Neural progenitor cell (in vitro differentiated cells): ENCODE results near the gene TNXB. TPM values are rescaled to one million over a fixed set of nuclear protein-coding genes. Genes with fewer than 3 reads are reported as not detected.
"Not testable (repeated sequence)": the region's sequence is repeated elsewhere in the genome, so short reads cannot be mapped to it uniquely, and the experiment has no call there.

ENCODE experiments used
- DNase-seq: peaks from one replicate; pipeline ENCODE4 v3.0.0-alpha.2; 2016; ENCODE audit warnings: low spot score
- H2AFZ ChIP-seq: fragments of 200-600 bp; sonication (generic); replicated peaks from 2 replicates; pipeline ENCODE4 v1.6.1; 2016; ENCODE audit warnings: antibody characterized with exemption
- H3F3A ChIP-seq: fragments of 200-600 bp; sonication (generic); 2 replicates; pipeline ENCODE4 v1.6.1; 2016; ENCODE audit warnings: antibody characterized with exemption, low read depth
- H3K27ac ChIP-seq: fragments of 200-600 bp; sonication (generic); 2 replicates; pipeline ENCODE4 v1.5.1; 2016; ENCODE audit warnings: mild to moderate bottlenecking
- H3K27me3 ChIP-seq: fragments of 200-600 bp; sonication (generic); 2 replicates; pipeline ENCODE4 v1.6.1; 2016; ENCODE audit warnings: mild to moderate bottlenecking, moderate library complexity
- H3K36me3 ChIP-seq: fragments of 200-600 bp; sonication (generic); 2 replicates; pipeline ENCODE4 v1.5.1; 2016
- H3K4me1 ChIP-seq: fragments of 200-600 bp; sonication (generic); 2 replicates; pipeline ENCODE4 v1.6.1; 2016; ENCODE audit warnings: mixed run types
- H3K4me2 ChIP-seq: fragments of 200-600 bp; sonication (generic); 2 replicates; pipeline ENCODE4 v1.6.1; 2016
- H3K4me3 ChIP-seq: fragments of 200-600 bp; sonication (generic); 2 replicates; pipeline ENCODE4 v1.5.1; 2016
- H3K79me2 ChIP-seq: fragments of 200-600 bp; sonication (generic); 2 replicates; pipeline ENCODE4 v1.6.1; 2016; ENCODE audit warnings: low read depth
- H3K9ac ChIP-seq: fragments of 200-600 bp; sonication (generic); 2 replicates; pipeline ENCODE4 v1.6.1; 2016
- H3K9me3 ChIP-seq: fragments of 200-600 bp; sonication (generic); 2 replicates; pipeline ENCODE4 v1.5.1; 2016; ENCODE audit warnings: low read depth
- H4K20me1 ChIP-seq: fragments of 200-600 bp; sonication (generic); 2 replicates; pipeline ENCODE4 v1.6.1; 2016; ENCODE audit warnings: low read depth
- H3K27ac Mint-ChIP-seq: 3 replicates; pipeline ENCODE4 v1.8.0; 2021; ENCODE audit warnings: mixed read lengths
- H3K27me3 Mint-ChIP-seq: 2 replicates; pipeline ENCODE4 v1.8.0; 2022; ENCODE audit warnings: low read depth, mild to moderate bottlenecking, inconsistent platforms, moderate library complexity, mixed read lengths; ENCODE audit not compliant: insufficient read depth
- H3K36me3 Mint-ChIP-seq: 3 replicates; pipeline ENCODE4 v1.8.0; 2021; ENCODE audit warnings: mixed read lengths
- H3K4me1 Mint-ChIP-seq: 3 replicates; pipeline ENCODE4 v1.8.0; 2021; ENCODE audit warnings: mixed read lengths
- H3K4me3 Mint-ChIP-seq: 3 replicates; pipeline ENCODE4 v1.8.0; 2021; ENCODE audit warnings: mild to moderate bottlenecking, moderate library complexity, mixed read lengths
- H3K9me3 Mint-ChIP-seq: 3 replicates; pipeline ENCODE4 v1.8.0; 2020; ENCODE audit warnings: mixed read lengths
- small RNA-seq: library from RNA; depleted of rRNA; stranded (forward); fragments of <200 nt; gene quantifications from one replicate; pipeline ENCODE3, GENCODE V24; 2015
- total RNA-seq: library from RNA; depleted of rRNA; stranded (reverse); fragments of >200 nt; gene quantifications from 2 replicates; pipeline ENCODE4 v1.2.3, GENCODE V29; 2015; ENCODE audit warnings: low replicate concordance

Gene TNXB
- total RNA-seq, 1 donor from 2014 or later = 0.71 TPM

DNA sequence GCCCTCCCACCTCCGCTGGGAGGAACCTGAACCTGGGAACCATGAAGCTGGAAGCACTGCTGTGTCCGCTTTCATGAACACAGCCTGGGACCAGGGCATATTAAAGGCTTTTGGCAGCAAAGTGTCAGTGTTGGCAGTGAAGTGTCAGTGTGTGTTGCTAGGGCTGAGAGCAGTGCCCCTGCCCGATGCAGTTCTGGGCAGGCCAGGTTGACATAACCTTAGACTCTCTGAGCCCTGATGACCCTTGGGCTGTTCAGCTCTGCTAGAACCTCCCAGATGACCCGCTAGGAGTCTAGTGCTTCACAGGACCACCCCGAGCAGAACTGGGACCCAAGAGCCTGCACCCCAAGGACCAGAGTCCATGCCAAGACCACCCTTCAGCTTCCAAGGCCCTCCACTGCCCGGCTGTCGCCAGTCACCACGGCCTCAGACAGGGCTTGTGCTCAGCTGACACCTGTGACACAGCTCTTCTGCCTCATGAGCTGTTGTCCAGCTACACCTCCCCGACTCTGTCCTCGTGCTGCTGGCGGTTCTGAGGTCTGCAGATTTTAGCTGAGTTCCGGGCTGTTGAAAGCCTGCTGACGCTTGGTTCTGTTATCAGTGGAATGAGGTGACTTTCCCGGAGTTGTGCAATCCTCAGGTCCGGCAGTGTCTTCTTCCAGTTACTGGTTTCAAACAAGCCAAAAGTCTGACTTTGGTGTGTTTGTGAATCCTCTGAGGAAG, 106.4 kb downstream of the TNXB start:
- H3K27ac ChIP-seq, H3K27me3 ChIP-seq, H3K4me1 ChIP-seq, H3K4me1 Mint-ChIP-seq, H3K9me3 Mint-ChIP-seq, H3K27me3 Mint-ChIP-seq, H3F3A ChIP-seq, H3K4me3 Mint-ChIP-seq, H3K79me2 ChIP-seq, DNase-seq, H3K36me3 ChIP-seq, H3K9ac ChIP-seq, H3K27ac Mint-ChIP-seq, H2AFZ ChIP-seq, H3K4me2 ChIP-seq, H3K9me3 ChIP-seq, H3K36me3 Mint-ChIP-seq, H3K4me3 ChIP-seq, H4K20me1 ChIP-seq: not testable (repeated sequence)

DNA sequence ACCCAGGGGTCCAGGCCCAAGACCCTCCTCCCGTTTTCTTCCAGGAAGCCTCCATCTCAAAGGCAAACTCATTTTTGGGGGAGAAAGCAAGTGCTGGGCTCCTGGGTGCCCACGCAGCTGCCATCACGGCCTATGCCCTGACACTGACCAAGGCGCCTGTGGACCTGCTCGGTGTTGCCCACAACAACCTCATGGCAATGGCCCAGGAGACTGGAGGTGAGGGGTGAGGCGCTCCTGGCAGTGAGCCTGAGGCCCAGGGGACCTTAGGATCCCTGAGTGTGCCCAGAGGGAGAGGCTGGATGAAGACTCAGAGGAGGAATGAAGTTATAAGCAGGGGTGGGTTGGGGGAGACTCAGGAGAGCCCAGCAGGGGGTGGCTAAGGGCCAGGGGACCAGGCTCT, 112.8 kb downstream of the TNXB start:
- not testable (repeated sequence) for H3K27ac Mint-ChIP-seq, H3K9me3 ChIP-seq, H2AFZ ChIP-seq, H3K36me3 ChIP-seq, H3K27me3 Mint-ChIP-seq, H3K36me3 Mint-ChIP-seq, H3F3A ChIP-seq, H3K27me3 ChIP-seq, H3K4me3 ChIP-seq, H3K9me3 Mint-ChIP-seq, H3K4me1 Mint-ChIP-seq, H3K4me1 ChIP-seq, H3K9ac ChIP-seq, DNase-seq, H3K27ac ChIP-seq, H3K4me2 ChIP-seq, H4K20me1 ChIP-seq, H3K4me3 Mint-ChIP-seq, H3K79me2 ChIP-seq

DNA sequence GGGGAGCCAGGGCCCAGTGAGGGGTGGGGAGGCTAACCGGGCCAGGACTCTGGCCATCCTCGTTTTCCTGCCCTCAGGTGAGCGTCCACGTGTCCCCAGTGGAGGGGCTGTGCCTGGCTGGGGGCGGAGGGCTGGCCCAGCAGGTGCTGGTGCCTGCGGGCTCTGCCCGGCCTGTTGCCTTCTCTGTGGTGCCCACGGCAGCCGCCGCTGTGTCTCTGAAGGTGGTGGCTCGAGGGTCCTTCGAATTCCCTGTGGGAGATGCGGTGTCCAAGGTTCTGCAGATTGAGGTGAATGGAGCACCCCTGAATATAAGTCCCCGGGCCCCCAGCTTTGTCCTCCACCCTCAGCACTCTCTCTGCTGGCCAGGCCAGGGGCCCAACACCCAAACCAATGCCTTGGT, 114.7 kb downstream of the TNXB start:
- not testable (repeated sequence) for H3K27ac ChIP-seq

More for the DNA sequence above, 114.7 kb downstream of the TNXB start:
- H3K79me2 ChIP-seq, H3K4me2 ChIP-seq, H3K4me3 Mint-ChIP-seq, H3K9me3 Mint-ChIP-seq, H3K27me3 ChIP-seq, H3F3A ChIP-seq, H3K36me3 Mint-ChIP-seq, H4K20me1 ChIP-seq, H3K36me3 ChIP-seq, H3K9ac ChIP-seq, H3K4me1 ChIP-seq, H3K27me3 Mint-ChIP-seq, H3K27ac Mint-ChIP-seq, DNase-seq, H3K9me3 ChIP-seq, H2AFZ ChIP-seq, H3K4me3 ChIP-seq, H3K4me1 Mint-ChIP-seq: not testable (repeated sequence)

Small RNA genes within 50 kb of the gene (small RNA-seq; reads per million reads assigned to genes)
- not detected for gene RNA5SP206

Other genes starting within 250 kb of the TNXB start
- 17.4 and 30.3 TPM in 2 replicates for gene NEU1, start 246.5 kb downstream of the TNXB start, total RNA-seq
- gene SLC44A4, start 230.3 kb downstream of the TNXB start, total RNA-seq = 0.32 and 0.93 TPM in 2 replicates
- gene EHMT2, start 211.6 kb downstream of the TNXB start, total RNA-seq = 93.3 and 189 TPM in 2 replicates
- 8.4 and 25.6 TPM in 2 replicates for gene ZBTB12, start 207.3 kb downstream of the TNXB start, total RNA-seq
- 1.1 and 1.4 TPM in 2 replicates for gene C2, start 181.6 kb downstream of the TNXB start, total RNA-seq
- gene CFB, start 163.2 kb downstream of the TNXB start, total RNA-seq = 0.50 TPM in 1 of 2 replicates, not detected in the other
- 129 and 135 TPM in 2 replicates for gene NELFE, start 150.4 kb downstream of the TNXB start, total RNA-seq
- 21.0 and 50.5 TPM in 2 replicates for gene SKIC2, start 150.2 kb downstream of the TNXB start, total RNA-seq
- 10.2 and 23.0 TPM in 2 replicates for gene DXO, start 137.2 kb downstream of the TNXB start, total RNA-seq
- gene C4A, start 127.3 kb downstream of the TNXB start, total RNA-seq = 1.7 and 4.3 TPM in 2 replicates
- gene C4B, start 94.5 kb downstream of the TNXB start, total RNA-seq = 0.30 and 1.5 TPM in 2 replicates
- 0.09 TPM in 1 of 2 replicates, not detected in the other for gene CYP21A2, start 70.9 kb downstream of the TNXB start, total RNA-seq
- 19.4 and 41.8 TPM in 2 replicates for gene ATF6B, start 18.9 kb upstream of the TNXB start, total RNA-seq
- 3.6 and 11.8 TPM in 2 replicates for gene FKBPL, start 20.9 kb upstream of the TNXB start, total RNA-seq
- 0.40 TPM in 1 of 2 replicates, not detected in the other for gene PRRT1, start 42.6 kb upstream of the TNXB start, total RNA-seq
- gene PPT2, start 44.8 kb upstream of the TNXB start, total RNA-seq = 18.6 and 38.2 TPM in 2 replicates
- 3.8 and 16.1 TPM in 2 replicates for gene EGFL8, start 55.3 kb upstream of the TNXB start, total RNA-seq
- 46.9 and 105 TPM in 2 replicates for gene AGPAT1, start 66.7 kb upstream of the TNXB start, total RNA-seq
- 129 and 169 TPM in 2 replicates for gene RNF5, start 69.1 kb upstream of the TNXB start, total RNA-seq
- gene AGER, start 74.9 kb upstream of the TNXB start, total RNA-seq = 1.1 and 1.4 TPM in 2 replicates
- gene PBX2, start 80.9 kb upstream of the TNXB start, total RNA-seq = 53.3 and 114 TPM in 2 replicates
- 3.4 and 4.5 TPM in 2 replicates for gene GPSM3, start 83.3 kb upstream of the TNXB start, total RNA-seq
- gene NOTCH4, start 114.7 kb upstream of the TNXB start, total RNA-seq = 3.2 and 4.5 TPM in 2 replicates